Ectodermal cell (in vitro differentiated cells): ENCODE results near the gene TPBG. TPM values are rescaled to one million over a fixed set of nuclear protein-coding genes. Genes with fewer than 3 reads are reported as not detected.
A peak's percentile ranks its signal among the peaks of the same experiment; 100 is the strongest.

Experiments
- H3K27ac ChIP-seq: 2 replicates; pipeline ENCODE4 v1.7.0; 2013; ENCODE audit warnings: mild to moderate bottlenecking, low read depth, low read length; ENCODE audit not compliant: insufficient read depth, poor library complexity, severe bottlenecking
- H3K27me3 ChIP-seq: 2 replicates; pipeline ENCODE4 v1.7.0; 2013; ENCODE audit warnings: mild to moderate bottlenecking, low read length; ENCODE audit not compliant: insufficient read depth, control insufficient read depth, poor library complexity, severe bottlenecking
- H3K36me3 ChIP-seq: one replicate; pipeline ENCODE4 v1.7.0; 2013; ENCODE audit warnings: low read length; ENCODE audit not compliant: control insufficient read depth, insufficient read depth
- H3K4me1 ChIP-seq: one replicate; pipeline ENCODE4 v1.7.0; 2013; ENCODE audit warnings: low read length; ENCODE audit not compliant: control insufficient read depth, insufficient read depth
- H3K4me3 ChIP-seq: 2 replicates; pipeline ENCODE4 v1.7.0; 2013; ENCODE audit warnings: low read depth, low read length, control low read depth; ENCODE audit not compliant: insufficient read depth
- H3K9me3 ChIP-seq: 2 replicates; pipeline ENCODE4 v1.7.0; 2013; ENCODE audit warnings: mild to moderate bottlenecking, low read length, moderate library complexity; ENCODE audit not compliant: control insufficient read depth
- WGBS, 2 experiments: methylation state at CpG; one replicate each; pipeline ENCODE4 v1.1.7; 2013; ENCODE audit warnings: missing lambda C conversion rate in 2 of 2; 5-methylcytosine and 5-hydroxymethylcytosine counted together
- polyA plus RNA-seq, 4 experiments: library from polyadenylated mRNA; stranded (reverse); fragments of 50-300 nt; gene quantifications; one replicate each; pipeline ENCODE4 v1.2.3, GENCODE V29; 2013

The TPBG gene, protein sequence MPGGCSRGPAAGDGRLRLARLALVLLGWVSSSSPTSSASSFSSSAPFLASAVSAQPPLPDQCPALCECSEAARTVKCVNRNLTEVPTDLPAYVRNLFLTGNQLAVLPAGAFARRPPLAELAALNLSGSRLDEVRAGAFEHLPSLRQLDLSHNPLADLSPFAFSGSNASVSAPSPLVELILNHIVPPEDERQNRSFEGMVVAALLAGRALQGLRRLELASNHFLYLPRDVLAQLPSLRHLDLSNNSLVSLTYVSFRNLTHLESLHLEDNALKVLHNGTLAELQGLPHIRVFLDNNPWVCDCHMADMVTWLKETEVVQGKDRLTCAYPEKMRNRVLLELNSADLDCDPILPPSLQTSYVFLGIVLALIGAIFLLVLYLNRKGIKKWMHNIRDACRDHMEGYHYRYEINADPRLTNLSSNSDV
- 560 TPM for polyA plus RNA-seq (2013, experiment 1 of 4)
- 592 TPM for polyA plus RNA-seq (2013, experiment 2 of 4)
- 535 TPM for polyA plus RNA-seq (2013, experiment 3 of 4)
- 631 TPM for polyA plus RNA-seq (2013, experiment 4 of 4)

GRCh38 chr6:82363428-82364086 lies at the start of gene TPBG:
TPBG (plus strand) TSS chr6:82363817; CDS start chr6:82364962, 1,145 bp downstream.
- peak within 1 kb of the TSS; percentile 82 for H3K27ac ChIP-seq
- H3K27me3 ChIP-seq = no peaks in the 10 kb centered on the region
- peak within 1 kb of the TSS; percentile 78 for H3K4me3 ChIP-seq
- 0% methylated on average over 41 of the region's 41 CpGs for WGBS, 2 experiments
- no peaks in the 10 kb centered on the region for H3K4me1 ChIP-seq
- H3K36me3 ChIP-seq = peaks cover 16% of the 10 kb centered on the region
- no peaks in the 10 kb centered on the region for H3K9me3 ChIP-seq

- H3K4me3 ChIP-seq = no peak overlapping the region
- no peaks in the 10 kb centered on the region for H3K27me3 ChIP-seq
- 83 to 100% methylated on average over 1 of the region's 1 CpG for WGBS, 2 experiments
- no peaks in the 10 kb centered on the region for H3K36me3 ChIP-seq
- H3K27ac ChIP-seq = no peak overlapping the region
- H3K9me3 ChIP-seq = no peaks in the 10 kb centered on the region
- H3K4me1 ChIP-seq = no peaks in the 10 kb centered on the region
Measured at GRCh38 chr6:82322386-82322785, 41.2 kb upstream of the TPBG start.

- H3K9me3 ChIP-seq = no peaks in the 10 kb centered on the region
- H3K4me1 ChIP-seq = no peaks in the 10 kb centered on the region
- no peak overlapping the region for H3K4me3 ChIP-seq
- H3K36me3 ChIP-seq = no peaks in the 10 kb centered on the region
- WGBS, 2 experiments = 91 to 94% methylated on average over 4 of the region's 4 CpGs
- H3K27ac ChIP-seq = no peak overlapping the region
- H3K27me3 ChIP-seq = no peaks in the 10 kb centered on the region
Measured at GRCh38 chr6:82329766-82330165, 33.9 kb upstream of the TPBG start.

- Histone ChIP-seq H3K4me3 (no peak overlapping the region), H3K9me3 (no peaks in the 10 kb centered on the region), H3K27me3 (no peaks in the 10 kb centered on the region), H3K36me3 (no peaks in the 10 kb centered on the region), H3K4me1 (no peaks in the 10 kb centered on the region), H3K27ac (no peak overlapping the region)
- WGBS, 2 experiments = 93% methylated on average over 2 of the region's 2 CpGs; no CpG with 5 or more reads in 1 of the 2 experiments
Measured at GRCh38 chr6:82330171-82330804, 33.3 kb upstream of the TPBG start.

DNA sequence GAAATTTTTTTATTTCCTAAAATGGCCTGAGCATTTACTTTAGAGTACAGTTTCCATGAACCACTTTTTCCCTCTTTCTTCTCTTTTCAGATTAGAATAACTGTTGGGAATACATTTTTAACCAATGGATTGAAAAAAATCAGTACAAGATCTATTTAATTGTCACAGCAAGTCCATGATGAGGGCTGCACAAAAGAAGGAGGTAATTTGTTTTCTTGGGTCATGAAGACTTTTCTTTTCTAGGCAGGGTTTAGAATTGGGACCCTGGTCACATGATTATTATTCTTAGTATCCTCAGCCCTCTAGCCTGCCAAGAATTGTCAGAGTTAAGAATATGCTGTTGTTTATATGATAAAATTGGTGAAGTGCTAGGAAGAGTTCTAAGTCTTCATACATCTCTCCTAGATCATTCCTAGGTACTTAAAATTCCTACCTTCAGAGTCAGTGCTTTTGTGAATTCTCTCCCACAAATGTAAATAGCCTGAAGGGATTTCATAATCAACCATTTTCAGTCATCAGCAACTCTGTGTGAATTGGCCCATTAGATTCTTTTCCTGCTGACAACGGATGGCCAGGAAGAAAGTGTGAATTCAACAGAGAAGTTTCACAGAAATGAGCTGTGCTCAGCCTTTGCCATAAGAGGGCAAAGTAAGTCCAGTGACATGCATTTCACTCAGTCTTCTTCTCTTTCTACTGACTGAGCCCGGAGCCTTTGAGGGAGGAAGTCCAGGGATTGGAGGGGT lies 32.4 kb upstream of the TPBG start:
- H3K4me1 ChIP-seq = no peaks in the 10 kb centered on the region
- H3K27ac ChIP-seq = no peak overlapping the region
- no peaks in the 10 kb centered on the region for H3K27me3 ChIP-seq
- WGBS, 2 experiments = 54 to 56% methylated on average over 2 of the region's 2 CpGs
- no peaks in the 10 kb centered on the region for H3K9me3 ChIP-seq
- no peaks in the 10 kb centered on the region for H3K36me3 ChIP-seq
- no peak overlapping the region for H3K4me3 ChIP-seq

- WGBS, 2 experiments = 89 to 93% methylated on average over 1 of the region's 1 CpG
- Histone ChIP-seq H3K9me3 (no peaks in the 10 kb centered on the region), H3K4me3 (no peak overlapping the region), H3K4me1 (no peaks in the 10 kb centered on the region), H3K27ac (no peak overlapping the region), H3K27me3 (no peaks in the 10 kb centered on the region), H3K36me3 (no peaks in the 10 kb centered on the region)
Measured at GRCh38 chr6:82333781-82334180, 29.8 kb upstream of the TPBG start.

GRCh38 chr6:82337688-82338257 lies 25.8 kb upstream of the TPBG start:
- 93 to 95% methylated on average over 4 of the region's 4 CpGs for WGBS, 2 experiments
- Histone ChIP-seq H3K4me3 (no peak overlapping the region), H3K4me1 (no peaks in the 10 kb centered on the region), H3K27ac (no peak overlapping the region), H3K27me3 (no peaks in the 10 kb centered on the region), H3K9me3 (no peaks in the 10 kb centered on the region), H3K36me3 (no peaks in the 10 kb centered on the region)

GRCh38 chr6:82348130-82348529 lies 15.5 kb upstream of the TPBG start:
- no peak overlapping the region for H3K27ac ChIP-seq
- no peak overlapping the region for H3K4me3 ChIP-seq
- H3K4me1 ChIP-seq = no peaks in the 10 kb centered on the region
- 90 to 92% methylated on average over 6 of the region's 6 CpGs for WGBS, 2 experiments
- no peaks in the 10 kb centered on the region for H3K27me3 ChIP-seq
- H3K36me3 ChIP-seq = no peaks in the 10 kb centered on the region
- H3K9me3 ChIP-seq = no peaks in the 10 kb centered on the region

DNA sequence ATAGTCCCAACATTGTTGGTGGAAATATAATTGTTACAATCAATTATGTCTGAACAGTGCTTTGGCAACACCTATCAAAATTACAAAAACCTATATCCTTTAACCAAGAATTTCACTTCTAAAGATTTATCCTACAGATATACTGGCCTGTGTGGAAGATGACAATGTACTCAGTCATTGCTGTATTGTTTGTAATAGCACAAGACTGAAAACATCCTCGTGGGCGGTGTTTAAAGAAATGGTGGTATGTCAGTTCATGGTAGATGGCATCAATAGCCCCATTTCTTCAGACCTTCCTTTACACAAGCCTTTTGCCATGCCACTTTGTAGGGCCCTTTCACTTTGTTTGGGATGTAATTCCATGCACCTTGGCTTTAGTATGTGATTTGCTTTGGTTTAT lies 9.8 kb upstream of the TPBG start:
- H3K9me3 ChIP-seq = no peaks in the 10 kb centered on the region
- H3K36me3 ChIP-seq = no peaks in the 10 kb centered on the region
- no peak overlapping the region for H3K27ac ChIP-seq
- no peaks in the 10 kb centered on the region for H3K4me1 ChIP-seq
- no peaks in the 10 kb centered on the region for H3K27me3 ChIP-seq
- H3K4me3 ChIP-seq = no peak overlapping the region
- WGBS, 2 experiments = 94 to 96% methylated on average over 2 of the region's 2 CpGs
